GM18498 (cell line): Measurements from ENCODE around the gene TNFRSF14.

ENCODE experiments used
- ATAC-seq: cut with Tn5 transposase; IDR thresholded peaks from one replicate; pipeline ENCODE4 v1.9.1; 2021; ENCODE audit warnings: mild to moderate bottlenecking, moderate library complexity; ENCODE audit not compliant: unreplicated experiment

Gene TNFRSF14

GRCh38 chr1:2556277-2556677 lies at the start of gene TNFRSF14:
Gene TNFRSF14 (plus strand): TSS chr1:2556371. CDS start chr1:2556665, 294 bp downstream.
- peak; percentile 45 for ATAC-seq

GRCh38 chr1:2506901-2507565 lies 49.1 kb upstream of the TNFRSF14 start:
- ATAC-seq = no peak

GRCh38 chr1:2507744-2508155 lies 48.4 kb upstream of the TNFRSF14 start:
- ATAC-seq = no peak

GRCh38 chr1:2508180-2508579 lies 48.0 kb upstream of the TNFRSF14 start:
- no peak for ATAC-seq

DNA sequence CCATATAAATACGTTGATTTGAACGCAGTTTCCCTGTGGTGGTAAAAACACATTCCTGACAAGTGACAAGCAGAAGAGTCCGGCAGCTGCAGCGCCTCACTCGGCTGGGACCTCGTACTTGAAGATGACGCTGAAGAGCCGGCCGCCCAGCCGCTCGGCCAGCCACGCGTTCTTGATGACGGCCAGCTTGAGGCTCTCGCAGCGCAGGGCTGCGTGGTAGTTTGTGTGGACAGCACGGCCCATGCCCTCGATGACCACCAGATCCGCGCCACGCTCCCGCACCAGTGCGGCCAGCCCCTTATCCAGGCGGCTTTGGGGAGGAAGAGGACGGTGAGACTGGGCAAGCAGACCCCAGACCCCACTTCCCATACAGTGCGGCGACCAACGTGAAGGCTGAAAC lies 47.4 kb upstream of the TNFRSF14 start:
- no peak for ATAC-seq

DNA sequence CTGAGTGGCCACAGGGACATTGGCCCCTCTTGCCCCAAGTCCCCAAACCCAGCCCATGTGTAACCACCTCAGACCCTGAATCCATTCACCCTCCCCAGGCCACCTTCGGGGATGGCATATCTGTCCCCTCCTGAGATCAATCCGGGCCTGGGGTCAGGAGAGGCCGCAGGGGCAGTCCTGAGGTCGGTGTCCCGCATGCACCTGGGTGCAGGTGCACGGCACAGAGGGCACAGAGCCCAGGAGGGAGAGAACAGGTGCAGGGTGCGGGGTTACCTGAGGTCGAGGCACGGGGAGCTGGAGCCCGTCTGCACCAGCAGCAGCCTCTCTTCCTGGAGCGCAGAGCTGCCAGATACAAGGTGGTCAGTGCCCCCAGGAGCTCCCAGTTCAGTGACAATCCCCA lies 46.6 kb upstream of the TNFRSF14 start:
- ATAC-seq = no peak

- ATAC-seq = no peak
Observed at GRCh38 chr1:2510366-2511155, 45.6 kb upstream of the TNFRSF14 start.

- ATAC-seq = no peak
Observed at GRCh38 chr1:2512862-2513421, 43.2 kb upstream of the TNFRSF14 start.

- no peak for ATAC-seq
Observed at GRCh38 chr1:2513939-2514652, 42.1 kb upstream of the TNFRSF14 start.

- ATAC-seq = no peak
Observed at GRCh38 chr1:2514863-2515762, 41.1 kb upstream of the TNFRSF14 start.

DNA sequence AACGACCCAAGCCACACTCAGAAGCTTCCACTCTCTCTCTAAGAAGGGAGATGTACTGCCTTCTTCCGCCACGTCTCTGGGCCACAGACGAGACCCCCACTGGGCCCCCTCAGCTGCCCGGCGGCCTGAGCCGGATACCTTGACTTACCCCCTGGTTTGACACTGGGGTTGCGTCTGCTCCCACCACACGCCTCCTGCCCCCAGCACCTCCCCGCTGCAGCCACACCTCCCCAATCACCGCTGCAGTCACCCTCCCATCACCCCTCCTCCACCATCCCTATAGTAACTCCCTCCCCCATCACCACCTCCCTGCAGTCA lies 40.4 kb upstream of the TNFRSF14 start:
- no peak for ATAC-seq

DNA sequence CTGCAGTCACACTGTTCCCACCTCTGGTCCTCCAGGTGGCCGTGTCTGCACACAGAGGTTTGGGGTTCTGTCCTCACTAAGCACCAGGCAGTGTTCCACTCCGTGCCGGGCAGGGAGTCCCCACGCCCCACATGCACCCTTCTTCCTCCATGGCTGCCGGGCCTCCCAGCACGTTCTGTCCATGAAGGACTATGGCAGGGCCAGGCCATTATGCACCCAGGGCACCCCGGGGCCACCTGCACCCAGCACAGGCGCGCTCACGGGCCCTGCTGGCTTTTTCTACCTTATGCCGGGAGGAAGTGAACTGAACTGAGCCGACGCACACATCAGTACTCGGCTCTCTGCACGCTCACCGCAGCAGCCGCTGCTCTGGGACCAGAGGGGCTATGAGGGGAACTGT lies 40.0 kb upstream of the TNFRSF14 start:
- no peak for ATAC-seq

DNA sequence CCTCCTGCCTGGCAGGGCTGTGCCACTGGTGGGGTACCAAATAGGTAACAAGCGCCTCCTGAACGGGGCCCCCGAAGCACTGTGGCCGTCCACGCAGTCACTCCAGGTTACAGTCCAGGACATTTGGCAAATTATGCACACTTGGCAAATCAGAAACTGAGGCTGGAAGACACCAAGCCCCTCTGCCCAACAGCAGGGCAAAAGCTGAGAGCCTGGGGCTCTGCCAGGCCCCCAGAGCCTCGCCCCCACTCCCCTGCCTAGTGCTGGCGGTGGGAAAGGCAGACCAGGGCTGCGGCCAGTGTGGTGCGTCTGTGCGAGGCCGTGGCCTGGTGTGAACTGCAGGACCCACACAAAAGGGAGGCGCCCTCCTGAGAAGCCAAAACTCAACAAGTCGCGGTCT lies 39.2 kb upstream of the TNFRSF14 start:
- ATAC-seq = no peak

DNA sequence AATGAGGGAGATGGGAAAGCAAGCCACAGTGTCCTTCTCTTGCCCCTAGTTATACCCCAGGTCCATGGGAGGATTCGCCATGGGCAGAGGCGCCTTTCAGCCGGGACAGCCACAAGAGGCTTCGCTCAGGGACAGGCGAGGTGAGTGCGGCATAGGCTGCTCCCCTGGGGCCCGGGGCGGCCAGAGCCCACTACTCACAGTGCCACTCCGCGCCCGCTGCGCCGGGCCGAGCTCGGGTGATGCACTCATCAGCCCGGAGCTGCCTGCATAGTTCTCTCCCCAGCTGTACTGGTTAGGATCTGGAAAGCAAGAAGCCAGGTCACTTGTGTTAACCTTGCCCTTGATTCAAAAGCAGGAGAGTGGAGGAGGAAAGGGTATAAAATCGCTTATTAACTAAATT lies 38.2 kb upstream of the TNFRSF14 start:
- ATAC-seq = no peak

DNA sequence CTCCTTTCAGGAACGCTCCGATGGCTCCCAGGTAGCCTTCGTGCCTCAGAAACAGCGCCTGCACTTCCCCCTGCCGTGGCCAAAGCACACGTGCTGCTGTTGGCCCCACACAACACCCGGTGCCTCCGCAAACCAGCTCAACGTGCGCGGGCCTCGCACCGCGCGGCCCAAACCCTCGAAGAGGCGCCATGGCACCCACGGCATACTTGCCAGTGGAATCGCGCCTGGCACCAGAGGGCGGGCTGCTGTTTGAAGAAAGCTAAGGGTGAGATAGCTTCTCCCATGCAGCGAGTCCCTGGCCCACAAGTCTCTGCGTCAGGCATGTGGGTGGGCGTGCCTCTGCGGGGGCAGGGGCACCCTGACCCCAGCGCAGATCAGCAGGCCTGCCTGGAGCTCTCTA lies 37.6 kb upstream of the TNFRSF14 start:
- ATAC-seq = no peak

- ATAC-seq = no peak
Observed at GRCh38 chr1:2519029-2519685, 37.0 kb upstream of the TNFRSF14 start.

DNA sequence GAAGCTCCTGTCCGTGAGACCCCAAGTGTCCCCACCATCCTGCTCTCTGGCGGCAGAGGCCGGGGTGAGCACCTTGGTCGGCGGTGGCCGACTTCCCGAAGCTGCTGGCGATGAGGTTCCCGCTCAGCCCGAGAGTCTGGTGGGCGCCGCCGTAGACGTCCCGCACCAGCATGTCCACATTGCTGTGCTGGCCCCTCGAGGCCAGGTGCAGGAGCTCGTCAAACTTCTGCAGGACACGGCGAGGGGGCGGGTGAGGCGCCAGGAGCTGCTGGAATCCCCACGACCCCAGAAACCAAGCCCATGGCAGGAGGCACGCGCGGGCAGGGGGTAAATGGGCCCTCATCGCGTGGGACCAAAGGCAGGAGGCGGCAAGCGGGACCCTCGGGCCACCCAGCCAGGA lies 36.4 kb upstream of the TNFRSF14 start:
- no peak for ATAC-seq

GRCh38 chr1:2520206-2520605 lies 36.0 kb upstream of the TNFRSF14 start:
- ATAC-seq = no peak

DNA sequence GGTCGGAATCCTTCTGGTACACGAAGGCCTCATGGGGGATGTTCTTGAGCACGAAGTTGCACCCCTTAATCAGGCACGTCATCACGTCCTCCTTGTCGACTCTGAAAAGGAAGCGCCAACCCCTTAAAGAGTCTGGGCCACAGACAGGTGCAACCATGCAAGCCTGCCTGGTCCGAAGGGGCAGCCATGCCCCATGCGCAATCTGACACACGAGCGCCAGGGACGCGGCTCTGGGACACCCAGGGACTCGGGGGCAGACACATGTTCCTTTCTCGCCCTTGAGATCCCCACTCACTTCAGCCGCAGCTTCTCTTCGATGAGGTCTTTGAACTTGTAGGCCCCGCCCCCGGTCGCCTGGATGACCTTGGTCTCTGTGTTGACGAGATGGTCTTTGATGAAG lies 35.4 kb upstream of the TNFRSF14 start:
- no peak for ATAC-seq

- no peak for ATAC-seq
Observed at GRCh38 chr1:2522230-2522629, 33.9 kb upstream of the TNFRSF14 start.
